Upper lobe of left lung (tissue), 4 donors: ENCODE measurements around the gene PALMD.
A peak's percentile ranks its signal among the peaks of the same experiment; 100 is the strongest.

Experiments used
- CTCF ChIP-seq, 6 experiments: fragments of 450-650 bp in 4 of 6; fragments of 200-600 bp in 2 of 6; sonication (generic) in 2 of 6; IDR thresholded peaks; one replicate each; pipeline ENCODE4 v1.5.1; 2016 to 2019; ENCODE audit warnings: antibody characterized with exemption in 6 of 6
- EP300 ChIP-seq, 4 donors: sonication (generic); formaldehyde crosslinking; IDR thresholded peaks; one replicate each; pipeline ENCODE4 v1.5.1; 2017; ENCODE audit warnings: antibody characterized with exemption in 4 of 4, control low read depth in 2 of 4
- POLR2A ChIP-seq, 4 donors: fragments of 450-650 bp; IDR thresholded peaks; one replicate each; pipeline ENCODE4 v1.5.1; 2016 to 2017; ENCODE audit warnings: antibody characterized with exemption in 4 of 4, mild to moderate bottlenecking in 2 of 4

DNA sequence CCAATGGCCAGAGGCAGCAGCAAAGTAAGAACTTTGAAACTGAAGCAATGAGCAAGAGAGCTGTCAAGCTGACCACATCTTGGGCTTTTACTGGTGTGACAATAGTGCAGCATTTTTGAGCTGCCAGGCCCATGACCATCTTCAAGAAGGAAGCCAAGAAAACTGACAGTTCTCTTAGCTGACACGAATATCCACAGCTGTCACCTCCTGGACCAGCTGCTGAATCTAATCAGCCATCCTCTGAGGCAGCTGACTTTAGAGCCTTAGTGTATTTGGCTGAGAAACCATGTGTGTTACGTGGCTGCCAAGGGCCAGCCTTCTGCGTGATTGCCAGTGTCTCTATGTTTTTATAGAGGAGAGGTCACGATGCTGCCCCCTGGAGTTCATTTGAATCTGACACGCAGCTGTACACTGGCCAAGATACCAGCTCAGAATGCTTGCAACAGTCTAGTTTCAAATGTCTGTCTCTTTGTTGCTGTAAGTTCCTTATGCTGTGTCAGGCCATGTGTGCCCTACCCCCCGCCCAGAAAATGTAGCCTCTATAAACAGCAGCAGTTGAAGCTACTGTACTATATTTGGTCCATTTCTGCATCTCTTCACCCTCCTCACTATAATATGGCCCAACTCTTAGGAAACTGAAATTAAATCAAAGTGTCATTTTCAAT lies 39.7 kb downstream of the PALMD start:
- TF ChIP-seq CTCF (IDR thresholded peaks at IDR 0.05): peak in 5 of 6 experiments; percentile 36 to 61 (median 49)
- TF ChIP-seq EP300 (IDR thresholded peaks at IDR 0.05): no peak
- TF ChIP-seq POLR2A (IDR thresholded peaks at IDR 0.05): no peak
